DOHH2 (cell line): ENCODE results near the gene OR2L5.

Experiments used
- H3F3A ChIP-seq: fragments of 200-600 bp; sonication (generic), shearing (Covaris generic); 2 replicates; pipeline ENCODE4 v1.6.0; 2016; ENCODE audit warnings: antibody characterized with exemption, mild to moderate bottlenecking; ENCODE audit not compliant: control insufficient read depth, insufficient read depth
- H3K27ac ChIP-seq: fragments of 200-600 bp; sonication (generic); 2 replicates; pipeline ENCODE4 v1.5.1; 2014; ENCODE audit warnings: low read depth, mild to moderate bottlenecking, low read length, moderate library complexity
- H3K27me3 ChIP-seq: fragments of 200-600 bp; sonication (generic); 2 replicates; pipeline ENCODE4 v1.6.1; 2014; ENCODE audit warnings: mild to moderate bottlenecking, low read length, mixed read lengths; ENCODE audit not compliant: control insufficient read depth
- H3K36me3 ChIP-seq: fragments of 200-600 bp; sonication (generic); 2 replicates; pipeline ENCODE4 v1.6.1; 2014; ENCODE audit warnings: mild to moderate bottlenecking, low read length, moderate library complexity, mixed read lengths; ENCODE audit not compliant: control insufficient read depth
- H3K4me1 ChIP-seq: fragments of 200-600 bp; sonication (generic); 2 replicates; pipeline ENCODE4 v1.6.1; 2014; ENCODE audit warnings: mild to moderate bottlenecking, low read length, mixed read lengths; ENCODE audit not compliant: control insufficient read depth
- H3K4me2 ChIP-seq: fragments of 200-600 bp; sonication (generic); 2 replicates; pipeline ENCODE4 v1.6.0; 2014; ENCODE audit warnings: mild to moderate bottlenecking, low read length, moderate library complexity
- H3K4me3 ChIP-seq: fragments of 200-600 bp; sonication (generic); 2 replicates; pipeline ENCODE4 v1.5.1; 2014; ENCODE audit warnings: mild to moderate bottlenecking, low read length, mixed read lengths
- H3K79me2 ChIP-seq: fragments of 200-600 bp; sonication (generic); 2 replicates; pipeline ENCODE4 v1.6.1; 2014; ENCODE audit warnings: mild to moderate bottlenecking, low read length, mixed read lengths; ENCODE audit not compliant: control insufficient read depth
- H3K9me2 ChIP-seq: fragments of 200-600 bp; sonication (generic); replicated peaks from 2 replicates; pipeline ENCODE4 v1.6.1; 2014; ENCODE audit warnings: mild to moderate bottlenecking, low read length, mixed read lengths; ENCODE audit not compliant: control insufficient read depth
- H3K9me3 ChIP-seq: fragments of 200-600 bp; sonication (generic); 2 replicates; pipeline ENCODE4 v1.6.1; 2014; ENCODE audit warnings: antibody characterized with exemption, low read length, mixed read lengths; ENCODE audit not compliant: control insufficient read depth, insufficient read depth
- H4K20me1 ChIP-seq: fragments of 200-600 bp; sonication (generic); 2 replicates; pipeline ENCODE4 v1.6.0; 2014; ENCODE audit warnings: low read depth, mild to moderate bottlenecking, antibody characterized with exemption, low read length, moderate library complexity; ENCODE audit not compliant: control insufficient read depth, insufficient read depth
- EZH2phosphoT487 ChIP-seq: fragments of 200-600 bp; sonication (generic); IDR thresholded peaks from 2 replicates; pipeline ENCODE4 v1.6.1; 2017; ENCODE audit warnings: borderline replicate concordance, mild to moderate bottlenecking, antibody characterized with exemption, low read length, moderate library complexity, mixed read lengths
- TF ChIP-seq, protein P1 (sequence below): fragments of 200-600 bp; sonication (generic); IDR thresholded peaks from one replicate; pipeline ENCODE4 v1.5.1; 2014; ENCODE audit warnings: antibody characterized with exemption, mild to moderate bottlenecking, low read depth, low read length; ENCODE audit not compliant: poor library complexity, severe bottlenecking

OR2L5 gene

DNA sequence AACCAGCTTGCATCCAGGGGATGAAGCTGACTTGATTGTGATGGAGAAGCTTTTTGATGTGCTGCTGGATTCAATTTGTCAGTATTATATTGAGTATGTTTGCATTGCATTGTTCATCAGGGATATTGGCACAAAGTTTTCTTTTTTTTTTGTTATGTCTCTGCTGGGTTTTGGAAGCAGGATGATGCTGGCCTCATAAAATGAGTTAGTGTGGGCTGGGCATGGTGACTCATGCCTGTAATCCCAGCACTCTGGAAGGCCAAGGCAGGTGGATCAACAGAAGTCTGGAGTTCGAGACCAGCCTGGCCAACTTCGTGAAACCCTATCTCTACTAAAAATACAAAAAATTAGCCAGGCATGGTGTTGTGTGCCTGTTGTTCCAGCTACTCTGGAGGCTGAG, 41.8 kb downstream of the OR2L5 start:
- H3K9me2 ChIP-seq, result no peaks in the 10 kb centered on the region
- no peaks in the 10 kb centered on the region for H3F3A ChIP-seq
- no peaks in the 10 kb centered on the region for H3K9me3 ChIP-seq
- no peak for TF ChIP-seq EZH2phosphoT487
- TF ChIP-seq, protein P1, sequence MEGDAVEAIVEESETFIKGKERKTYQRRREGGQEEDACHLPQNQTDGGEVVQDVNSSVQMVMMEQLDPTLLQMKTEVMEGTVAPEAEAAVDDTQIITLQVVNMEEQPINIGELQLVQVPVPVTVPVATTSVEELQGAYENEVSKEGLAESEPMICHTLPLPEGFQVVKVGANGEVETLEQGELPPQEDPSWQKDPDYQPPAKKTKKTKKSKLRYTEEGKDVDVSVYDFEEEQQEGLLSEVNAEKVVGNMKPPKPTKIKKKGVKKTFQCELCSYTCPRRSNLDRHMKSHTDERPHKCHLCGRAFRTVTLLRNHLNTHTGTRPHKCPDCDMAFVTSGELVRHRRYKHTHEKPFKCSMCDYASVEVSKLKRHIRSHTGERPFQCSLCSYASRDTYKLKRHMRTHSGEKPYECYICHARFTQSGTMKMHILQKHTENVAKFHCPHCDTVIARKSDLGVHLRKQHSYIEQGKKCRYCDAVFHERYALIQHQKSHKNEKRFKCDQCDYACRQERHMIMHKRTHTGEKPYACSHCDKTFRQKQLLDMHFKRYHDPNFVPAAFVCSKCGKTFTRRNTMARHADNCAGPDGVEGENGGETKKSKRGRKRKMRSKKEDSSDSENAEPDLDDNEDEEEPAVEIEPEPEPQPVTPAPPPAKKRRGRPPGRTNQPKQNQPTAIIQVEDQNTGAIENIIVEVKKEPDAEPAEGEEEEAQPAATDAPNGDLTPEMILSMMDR, result no peak
- no peak overlapping the region for H3K27ac ChIP-seq
- H3K4me3 ChIP-seq, result no peak overlapping the region
- no peaks in the 10 kb centered on the region for H3K27me3 ChIP-seq
- no peak overlapping the region for H3K4me2 ChIP-seq
- no peaks in the 10 kb centered on the region for H3K79me2 ChIP-seq
- no peaks in the 10 kb centered on the region for H4K20me1 ChIP-seq
- H3K4me1 ChIP-seq, result no peaks in the 10 kb centered on the region
- H3K36me3 ChIP-seq, result no peaks in the 10 kb centered on the region

DNA sequence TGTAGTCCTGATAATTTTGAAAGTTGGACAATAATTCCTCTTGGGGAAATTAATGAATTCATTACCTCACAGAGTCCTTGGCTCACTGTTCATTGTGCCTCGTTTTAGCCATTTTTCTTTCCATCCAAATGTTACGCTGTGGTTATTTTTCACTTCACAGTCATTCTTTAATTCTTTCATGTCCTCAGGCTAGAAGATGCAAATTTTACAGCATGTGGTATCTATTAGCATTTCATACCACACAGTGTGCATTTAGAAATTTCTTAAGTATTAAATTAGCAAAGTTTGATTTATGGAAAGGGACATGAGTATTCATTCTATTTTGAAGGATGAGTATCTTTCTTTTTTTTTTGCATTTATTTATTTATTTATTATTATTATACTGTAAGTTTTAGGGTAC, 51.6 kb downstream of the OR2L5 start:
- H3K4me1 ChIP-seq, result no peaks in the 10 kb centered on the region
- H3K9me2 ChIP-seq, result no peaks in the 10 kb centered on the region
- no peaks in the 10 kb centered on the region for H3K36me3 ChIP-seq
- H3K4me2 ChIP-seq, result no peak overlapping the region
- H4K20me1 ChIP-seq, result no peaks in the 10 kb centered on the region
- H3K27ac ChIP-seq, result no peak overlapping the region
- H3K9me3 ChIP-seq, result no peaks in the 10 kb centered on the region
- TF ChIP-seq, protein P1, result no peak
- no peak for TF ChIP-seq EZH2phosphoT487
- H3K27me3 ChIP-seq, result no peaks in the 10 kb centered on the region
- no peaks in the 10 kb centered on the region for H3K79me2 ChIP-seq
- no peak overlapping the region for H3K4me3 ChIP-seq
- H3F3A ChIP-seq, result no peaks in the 10 kb centered on the region

- TF ChIP-seq EZH2phosphoT487, result no peak
- TF ChIP-seq, protein P1, result no peak
- Histone ChIP-seq H3K4me3 (no peak overlapping the region), H3K9me2 (no peaks in the 10 kb centered on the region), H3K27me3 (no peaks in the 10 kb centered on the region), H3F3A (no peaks in the 10 kb centered on the region), H4K20me1 (no peaks in the 10 kb centered on the region), H3K4me1 (no peaks in the 10 kb centered on the region), H3K36me3 (no peaks in the 10 kb centered on the region), H3K79me2 (no peaks in the 10 kb centered on the region), H3K27ac (no peak overlapping the region), H3K4me2 (no peak overlapping the region), H3K9me3 (no peaks in the 10 kb centered on the region)
Measured at GRCh38 chr1:248065604-248066003, 52.1 kb downstream of the OR2L5 start.
